Stimulated activated naive CD8-positive, alpha-beta T cell treated with anti-CD3 and anti-CD28 coated beads, Interleukin-15, Interleukin-2, amounts not matched to agents 100 ng/mL and 50 ng/mL, for 24 hours (primary cell): ENCODE results near the gene GNG7.
"Not testable (repeated sequence)": the region's sequence is repeated elsewhere in the genome, so short reads cannot be mapped to it uniquely, and the experiment has no call there.

Experiments
- H3K27ac Mint-ChIP-seq: one replicate; pipeline ENCODE4 v1.8.0; 2021; ENCODE audit warnings: mild to moderate bottlenecking, mixed read lengths
- H3K27me3 Mint-ChIP-seq: one replicate; pipeline ENCODE4 v1.8.0; 2021; ENCODE audit warnings: mixed read lengths
- H3K36me3 Mint-ChIP-seq: one replicate; pipeline ENCODE4 v1.8.0; 2021; ENCODE audit warnings: low read depth, mixed read lengths
- H3K4me1 Mint-ChIP-seq: one replicate; pipeline ENCODE4 v1.8.0; 2021; ENCODE audit warnings: low read depth, mixed read lengths
- H3K4me3 Mint-ChIP-seq: one replicate; pipeline ENCODE4 v1.8.0; 2021; ENCODE audit warnings: mild to moderate bottlenecking, mixed read lengths
- H3K9me3 Mint-ChIP-seq: one replicate; pipeline ENCODE4 v1.8.0; 2021; ENCODE audit warnings: mixed read lengths

GNG7 gene

GRCh38 chr19:2574478-2574931 lies 128.0 kb downstream of the GNG7 start:
- Mint-ChIP-seq H3K27ac (no peak overlapping the region), H3K9me3 (peaks cover 4% of the 10 kb centered on the region), H3K36me3 (no peaks in the 10 kb centered on the region), H3K4me3 (no peak overlapping the region), H3K4me1 (peaks cover 7% of the 10 kb centered on the region), H3K27me3 (peaks cover 6% of the 10 kb centered on the region)

- no peak overlapping the region for H3K4me3 Mint-ChIP-seq
- peaks cover 4% of the 10 kb centered on the region for H3K9me3 Mint-ChIP-seq
- no peak overlapping the region for H3K27ac Mint-ChIP-seq
- peaks cover 7% of the 10 kb centered on the region for H3K4me1 Mint-ChIP-seq
- peaks cover 6% of the 10 kb centered on the region for H3K27me3 Mint-ChIP-seq
- H3K36me3 Mint-ChIP-seq: no peaks in the 10 kb centered on the region
Measured at GRCh38 chr19:2573916-2574315, 128.6 kb downstream of the GNG7 start.

GRCh38 chr19:2572152-2572551 lies 130.3 kb downstream of the GNG7 start:
- H3K9me3 Mint-ChIP-seq, H3K4me3 Mint-ChIP-seq, H3K27me3 Mint-ChIP-seq, H3K27ac Mint-ChIP-seq, H3K36me3 Mint-ChIP-seq: not testable (repeated sequence)
- peaks cover 11% of the 10 kb centered on the region for H3K4me1 Mint-ChIP-seq

- H3K4me1 Mint-ChIP-seq: peaks cover 13% of the 10 kb centered on the region
Measured at GRCh38 chr19:2569596-2570465, 132.7 kb downstream of the GNG7 start.

GRCh38 chr19:2567996-2568395 lies 134.5 kb downstream of the GNG7 start:
- Mint-ChIP-seq H3K9me3 (peaks cover 7% of the 10 kb centered on the region), H3K4me3 (no peak overlapping the region), H3K4me1 (peaks cover 17% of the 10 kb centered on the region), H3K27ac (peak overlapping the region; percentile 12), H3K27me3 (peaks cover 5% of the 10 kb centered on the region), H3K36me3 (no peaks in the 10 kb centered on the region)

More at GRCh38 chr19:2569596-2570465, 132.7 kb downstream of the GNG7 start:
- Mint-ChIP-seq H3K27me3 (peaks cover 3% of the 10 kb centered on the region), H3K27ac (no peak overlapping the region), H3K4me3 (no peak overlapping the region), H3K36me3 (no peaks in the 10 kb centered on the region), H3K9me3 (peaks cover 7% of the 10 kb centered on the region)

- peaks cover 7% of the 10 kb centered on the region for H3K9me3 Mint-ChIP-seq
- H3K27ac Mint-ChIP-seq: peak overlapping the region; percentile 12
- no peaks in the 10 kb centered on the region for H3K36me3 Mint-ChIP-seq
- H3K4me3 Mint-ChIP-seq: no peak overlapping the region
- H3K4me1 Mint-ChIP-seq: peaks cover 21% of the 10 kb centered on the region
- H3K27me3 Mint-ChIP-seq: peaks cover 5% of the 10 kb centered on the region
Measured at GRCh38 chr19:2567580-2567979, 134.9 kb downstream of the GNG7 start.

- H3K4me1 Mint-ChIP-seq: peaks cover 50% of the 10 kb centered on the region
- H3K9me3 Mint-ChIP-seq, H3K4me3 Mint-ChIP-seq, H3K36me3 Mint-ChIP-seq, H3K27ac Mint-ChIP-seq, H3K27me3 Mint-ChIP-seq: not testable (repeated sequence)
Measured at GRCh38 chr19:2563546-2563945, 138.9 kb downstream of the GNG7 start.

GRCh38 chr19:2561895-2562294 lies 140.6 kb downstream of the GNG7 start:
- Mint-ChIP-seq H3K27me3 (peaks cover 5% of the 10 kb centered on the region), H3K9me3 (no peaks in the 10 kb centered on the region), H3K27ac (peak overlapping the region; percentile 82), H3K36me3 (no peaks in the 10 kb centered on the region), H3K4me1 (peaks cover 44% of the 10 kb centered on the region), H3K4me3 (peak overlapping the region; percentile 64)

GRCh38 chr19:2561221-2561620 lies 141.3 kb downstream of the GNG7 start:
- Mint-ChIP-seq H3K27ac (no peak overlapping the region), H3K36me3 (no peaks in the 10 kb centered on the region), H3K27me3 (peaks cover 5% of the 10 kb centered on the region), H3K4me3 (peak overlapping the region; percentile 64), H3K9me3 (no peaks in the 10 kb centered on the region), H3K4me1 (peaks cover 49% of the 10 kb centered on the region)

- Mint-ChIP-seq H3K4me1 (peaks cover 49% of the 10 kb centered on the region), H3K4me3 (no peak overlapping the region), H3K9me3 (no peaks in the 10 kb centered on the region), H3K36me3 (no peaks in the 10 kb centered on the region), H3K27me3 (peaks cover 5% of the 10 kb centered on the region), H3K27ac (no peak overlapping the region)
Measured at GRCh38 chr19:2560369-2560768, 142.1 kb downstream of the GNG7 start.

- no peaks in the 10 kb centered on the region for H3K27me3 Mint-ChIP-seq
- H3K4me3 Mint-ChIP-seq: no peak overlapping the region
- no peak overlapping the region for H3K27ac Mint-ChIP-seq
- H3K9me3 Mint-ChIP-seq: no peaks in the 10 kb centered on the region
- peaks cover 57% of the 10 kb centered on the region for H3K4me1 Mint-ChIP-seq
- no peaks in the 10 kb centered on the region for H3K36me3 Mint-ChIP-seq
Measured at GRCh38 chr19:2558543-2558942, 144.0 kb downstream of the GNG7 start.

- peaks cover 55% of the 10 kb centered on the region for H3K4me1 Mint-ChIP-seq
- not testable (repeated sequence) for H3K27ac Mint-ChIP-seq, H3K9me3 Mint-ChIP-seq, H3K27me3 Mint-ChIP-seq, H3K36me3 Mint-ChIP-seq, H3K4me3 Mint-ChIP-seq
Measured at GRCh38 chr19:2558131-2558530, 144.4 kb downstream of the GNG7 start.

- no peaks in the 10 kb centered on the region for H3K9me3 Mint-ChIP-seq
- no peaks in the 10 kb centered on the region for H3K36me3 Mint-ChIP-seq
- no peak overlapping the region for H3K4me3 Mint-ChIP-seq
- no peaks in the 10 kb centered on the region for H3K27me3 Mint-ChIP-seq
- peaks cover 55% of the 10 kb centered on the region for H3K4me1 Mint-ChIP-seq
- no peak overlapping the region for H3K27ac Mint-ChIP-seq
Measured at GRCh38 chr19:2557093-2557440, 145.4 kb downstream of the GNG7 start.

GRCh38 chr19:2556221-2557092 lies 146.0 kb downstream of the GNG7 start:
- H3K9me3 Mint-ChIP-seq: no peaks in the 10 kb centered on the region
- H3K4me1 Mint-ChIP-seq: peaks cover 53% of the 10 kb centered on the region
- H3K36me3 Mint-ChIP-seq: no peaks in the 10 kb centered on the region
- no peak overlapping the region for H3K27ac Mint-ChIP-seq
- no peak overlapping the region for H3K4me3 Mint-ChIP-seq
- no peaks in the 10 kb centered on the region for H3K27me3 Mint-ChIP-seq
